Measurements from ENCODE around the gene ADGRG4. TPM values are rescaled to one million over a fixed set of nuclear protein-coding genes. Genes with fewer than 3 reads are reported as not detected.
"Not testable (repeated sequence)": the region's sequence is repeated elsewhere in the genome, so short reads cannot be mapped to it uniquely, and the experiment has no call there.

The ADGRG4 gene
- total RNA-seq = not detected

GRCh38 chrX:136300721-136301120, at the start of gene ADGRG4:
Gene ADGRG4 (plus strand): TSS chrX:136300963. CDS start chrX:136308778, 7,815 bp downstream.
- not testable (repeated sequence) for DNase-seq

GRCh38 chrX:136251041-136251991, 49.4 kb upstream of the ADGRG4 start, which contains the start of gene MAP7D3:
Gene MAP7D3 (minus strand): TSS chrX:136251400. CDS start chrX:136251358, 42 bp downstream.
- DNase-seq = no peak

- DNase-seq = no peak
Measured at GRCh38 chrX:136255541-136255940, 45.2 kb upstream of the ADGRG4 start.

GRCh38 chrX:136256026-136256425, 44.7 kb upstream of the ADGRG4 start:
- DNase-seq = no peak

- no peak for DNase-seq
Measured at GRCh38 chrX:136258951-136259350, 41.8 kb upstream of the ADGRG4 start.

- DNase-seq = no peak
Measured at GRCh38 chrX:136259543-136259942, 41.2 kb upstream of the ADGRG4 start.

- DNase-seq = no peak
Measured at GRCh38 chrX:136260776-136261175, 40.0 kb upstream of the ADGRG4 start.

GRCh38 chrX:136261321-136261720, 39.4 kb upstream of the ADGRG4 start:
- DNase-seq = no peak

GRCh38 chrX:136262243-136262642, 38.5 kb upstream of the ADGRG4 start:
- no peak for DNase-seq

GRCh38 chrX:136262812-136263315, 37.9 kb upstream of the ADGRG4 start:
- no peak for DNase-seq

GRCh38 chrX:136266828-136267227, 33.9 kb upstream of the ADGRG4 start:
- no peak for DNase-seq

- no peak for DNase-seq
Measured at GRCh38 chrX:136268051-136269048, 32.4 kb upstream of the ADGRG4 start.

GRCh38 chrX:136269921-136270320, 30.8 kb upstream of the ADGRG4 start:
- DNase-seq = no peak

GRCh38 chrX:136271300-136271699, 29.5 kb upstream of the ADGRG4 start:
- DNase-seq = no peak

GRCh38 chrX:136272325-136272724, 28.4 kb upstream of the ADGRG4 start:
- DNase-seq = no peak

- no peak for DNase-seq
Measured at GRCh38 chrX:136273986-136274385, 26.8 kb upstream of the ADGRG4 start.

- DNase-seq = no peak
Measured at GRCh38 chrX:136275553-136275952, 25.2 kb upstream of the ADGRG4 start.

- not testable (repeated sequence) for DNase-seq
Measured at GRCh38 chrX:136286375-136286774, 14.4 kb upstream of the ADGRG4 start.

GRCh38 chrX:136291824-136292223, 8.9 kb upstream of the ADGRG4 start:
- no peak for DNase-seq

GRCh38 chrX:136292656-136293055, 8.1 kb upstream of the ADGRG4 start:
- DNase-seq = no peak

GRCh38 chrX:136295380-136295779, 5.4 kb upstream of the ADGRG4 start:
- no peak for DNase-seq

GRCh38 chrX:136303041-136303440, 2.3 kb downstream of the ADGRG4 start:
- DNase-seq = no peak

Measured in occipital lobe (tissue), 2 donors.